Measurements from ENCODE around the gene UNC93A.
"Not testable (repeated sequence)": the region's sequence is repeated elsewhere in the genome, so short reads cannot be mapped to it uniquely, and the experiment has no call there.

UNC93A gene

GRCh38 chr6:167321185-167321584 lies 30.1 kb downstream of the UNC93A start:
- not testable (repeated sequence) for H3K4me1 ChIP-seq (ENCODE audit: control insufficient read depth, insufficient read depth, low read length); H3K4me3 ChIP-seq (ENCODE audit: low read length); H3K9ac ChIP-seq (ENCODE audit: low read depth, low read length); H3K4me2 ChIP-seq (ENCODE audit: low read length); H3K36me3 ChIP-seq (ENCODE audit: insufficient read depth, low read length); H3K27me3 ChIP-seq (ENCODE audit: control insufficient read depth, insufficient read depth, low read length)
- peaks cover 19% of the 10 kb centered on the region for H3K9me3 ChIP-seq (replicated peaks; ENCODE audit: low read length)

- H3K4me1 ChIP-seq (ENCODE audit: control insufficient read depth, insufficient read depth, low read length), result no peaks in the 10 kb centered on the region
- no peak overlapping the region for H3K9ac ChIP-seq (ENCODE audit: low read depth, low read length)
- no peak overlapping the region for H3K4me2 ChIP-seq (ENCODE audit: low read length)
- H3K9me3 ChIP-seq (replicated peaks; ENCODE audit: low read length), result peaks cover 19% of the 10 kb centered on the region
- H3K4me3 ChIP-seq (ENCODE audit: low read length), result no peak overlapping the region
- no peaks in the 10 kb centered on the region for H3K36me3 ChIP-seq (ENCODE audit: insufficient read depth, low read length)
- no peaks in the 10 kb centered on the region for H3K27me3 ChIP-seq (ENCODE audit: control insufficient read depth, insufficient read depth, low read length)
Measured at GRCh38 chr6:167323111-167323510, 32.0 kb downstream of the UNC93A start.

GRCh38 chr6:167324111-167324510 lies 33.0 kb downstream of the UNC93A start:
- Histone ChIP-seq H3K9me3 (replicated peaks; ENCODE audit: low read length) (peaks cover 24% of the 10 kb centered on the region), H3K27me3 (ENCODE audit: control insufficient read depth, insufficient read depth, low read length) (no peaks in the 10 kb centered on the region)

GRCh38 chr6:167325766-167326165 lies 34.7 kb downstream of the UNC93A start:
- H3K4me1 ChIP-seq (ENCODE audit: control insufficient read depth, insufficient read depth, low read length), result no peaks in the 10 kb centered on the region
- no peak overlapping the region for H3K4me3 ChIP-seq (ENCODE audit: low read length)
- no peak overlapping the region for H3K9ac ChIP-seq (ENCODE audit: low read depth, low read length)
- H3K4me2 ChIP-seq (ENCODE audit: low read length), result no peak overlapping the region
- peaks cover 26% of the 10 kb centered on the region for H3K9me3 ChIP-seq (replicated peaks; ENCODE audit: low read length)
- H3K27me3 ChIP-seq (ENCODE audit: control insufficient read depth, insufficient read depth, low read length), result no peaks in the 10 kb centered on the region
- H3K36me3 ChIP-seq (ENCODE audit: insufficient read depth, low read length), result no peaks in the 10 kb centered on the region

More at GRCh38 chr6:167324111-167324510, 33.0 kb downstream of the UNC93A start:
- H3K4me2 ChIP-seq (ENCODE audit: low read length), result no peak overlapping the region
- H3K9ac ChIP-seq (ENCODE audit: low read depth, low read length), result no peak overlapping the region
- H3K36me3 ChIP-seq (ENCODE audit: insufficient read depth, low read length), result no peaks in the 10 kb centered on the region
- H3K4me3 ChIP-seq (ENCODE audit: low read length), result no peak overlapping the region
- no peaks in the 10 kb centered on the region for H3K4me1 ChIP-seq (ENCODE audit: control insufficient read depth, insufficient read depth, low read length)

- H3K27me3 ChIP-seq (ENCODE audit: control insufficient read depth, insufficient read depth, low read length), result no peaks in the 10 kb centered on the region
- peaks cover 28% of the 10 kb centered on the region for H3K9me3 ChIP-seq (replicated peaks; ENCODE audit: low read length)
- H3K4me1 ChIP-seq (ENCODE audit: control insufficient read depth, insufficient read depth, low read length), result no peaks in the 10 kb centered on the region
- no peaks in the 10 kb centered on the region for H3K36me3 ChIP-seq (ENCODE audit: insufficient read depth, low read length)
- H3K4me3 ChIP-seq (ENCODE audit: low read length), result no peak overlapping the region
- H3K4me2 ChIP-seq (ENCODE audit: low read length), result no peak overlapping the region
- no peak overlapping the region for H3K9ac ChIP-seq (ENCODE audit: low read depth, low read length)
Measured at GRCh38 chr6:167327391-167327790, 36.3 kb downstream of the UNC93A start.

- Histone ChIP-seq H3K27me3 (ENCODE audit: control insufficient read depth, insufficient read depth, low read length) (no peaks in the 10 kb centered on the region), H3K9me3 (replicated peaks; ENCODE audit: low read length) (peaks cover 23% of the 10 kb centered on the region), H3K4me3 (ENCODE audit: low read length) (no peak overlapping the region), H3K36me3 (ENCODE audit: insufficient read depth, low read length) (no peaks in the 10 kb centered on the region), H3K4me1 (ENCODE audit: control insufficient read depth, insufficient read depth, low read length) (no peaks in the 10 kb centered on the region), H3K4me2 (ENCODE audit: low read length) (no peak overlapping the region), H3K9ac (ENCODE audit: low read depth, low read length) (no peak overlapping the region)
Measured at GRCh38 chr6:167328086-167328485, 37.0 kb downstream of the UNC93A start.

GRCh38 chr6:167329014-167329413 lies 37.9 kb downstream of the UNC93A start:
- no peak overlapping the region for H3K9ac ChIP-seq (ENCODE audit: low read depth, low read length)
- H3K4me2 ChIP-seq (ENCODE audit: low read length), result no peak overlapping the region
- H3K4me3 ChIP-seq (ENCODE audit: low read length), result no peak overlapping the region
- H3K36me3 ChIP-seq (ENCODE audit: insufficient read depth, low read length), result no peaks in the 10 kb centered on the region
- peaks cover 18% of the 10 kb centered on the region for H3K9me3 ChIP-seq (replicated peaks; ENCODE audit: low read length)
- H3K27me3 ChIP-seq (ENCODE audit: control insufficient read depth, insufficient read depth, low read length), result no peaks in the 10 kb centered on the region
- H3K4me1 ChIP-seq (ENCODE audit: control insufficient read depth, insufficient read depth, low read length), result no peaks in the 10 kb centered on the region

GRCh38 chr6:167330750-167331149 lies 39.6 kb downstream of the UNC93A start:
- Histone ChIP-seq H3K27me3 (ENCODE audit: control insufficient read depth, insufficient read depth, low read length) (no peaks in the 10 kb centered on the region), H3K9me3 (replicated peaks; ENCODE audit: low read length) (peaks cover 9% of the 10 kb centered on the region), H3K4me3 (ENCODE audit: low read length) (no peak overlapping the region), H3K9ac (ENCODE audit: low read depth, low read length) (no peak overlapping the region), H3K36me3 (ENCODE audit: insufficient read depth, low read length) (no peaks in the 10 kb centered on the region), H3K4me1 (ENCODE audit: control insufficient read depth, insufficient read depth, low read length) (no peaks in the 10 kb centered on the region), H3K4me2 (ENCODE audit: low read length) (no peak overlapping the region)

GRCh38 chr6:167331565-167331964 lies 40.5 kb downstream of the UNC93A start:
- no peaks in the 10 kb centered on the region for H3K27me3 ChIP-seq (ENCODE audit: control insufficient read depth, insufficient read depth, low read length)
- H3K9ac ChIP-seq (ENCODE audit: low read depth, low read length), result no peak overlapping the region
- no peak overlapping the region for H3K4me3 ChIP-seq (ENCODE audit: low read length)

GRCh38 chr6:167336844-167337630 lies 45.9 kb downstream of the UNC93A start:
- Histone ChIP-seq H3K4me3 (ENCODE audit: low read length) (no peak overlapping the region), H3K27me3 (ENCODE audit: control insufficient read depth, insufficient read depth, low read length) (no peaks in the 10 kb centered on the region), H3K9ac (ENCODE audit: low read depth, low read length) (no peak overlapping the region), H3K9me3 (replicated peaks; ENCODE audit: low read length) (peaks cover 8% of the 10 kb centered on the region), H3K4me1 (ENCODE audit: control insufficient read depth, insufficient read depth, low read length) (no peaks in the 10 kb centered on the region), H3K4me2 (ENCODE audit: low read length) (no peak overlapping the region), H3K36me3 (ENCODE audit: insufficient read depth, low read length) (no peaks in the 10 kb centered on the region)

More at GRCh38 chr6:167331565-167331964, 40.5 kb downstream of the UNC93A start:
- H3K9me3 ChIP-seq (replicated peaks; ENCODE audit: low read length), result peaks cover 9% of the 10 kb centered on the region
- H3K4me1 ChIP-seq (ENCODE audit: control insufficient read depth, insufficient read depth, low read length), result no peaks in the 10 kb centered on the region
- H3K4me2 ChIP-seq (ENCODE audit: low read length), result no peak overlapping the region
- no peaks in the 10 kb centered on the region for H3K36me3 ChIP-seq (ENCODE audit: insufficient read depth, low read length)

GRCh38 chr6:167337675-167338449 lies 46.7 kb downstream of the UNC93A start:
- H3K4me1 ChIP-seq (ENCODE audit: control insufficient read depth, insufficient read depth, low read length), result no peaks in the 10 kb centered on the region
- no peak overlapping the region for H3K9ac ChIP-seq (ENCODE audit: low read depth, low read length)
- no peak overlapping the region for H3K4me3 ChIP-seq (ENCODE audit: low read length)
- H3K9me3 ChIP-seq (replicated peaks; ENCODE audit: low read length), result peaks cover 8% of the 10 kb centered on the region
- H3K27me3 ChIP-seq (ENCODE audit: control insufficient read depth, insufficient read depth, low read length), result no peaks in the 10 kb centered on the region
- no peaks in the 10 kb centered on the region for H3K36me3 ChIP-seq (ENCODE audit: insufficient read depth, low read length)
- H3K4me2 ChIP-seq (ENCODE audit: low read length), result no peak overlapping the region

All from skeletal muscle satellite cell (primary cell).